HepG2 (cell line): ENCODE measurements around the gene SLCO4A1. TPM values are rescaled to one million over a fixed set of nuclear protein-coding genes. Genes with fewer than 3 reads are reported as not detected.

Experiments
- CBX1 ChIP-seq: IDR thresholded peaks from one replicate; pipeline ENCODE4 v1.6.1; 2016; ENCODE audit warnings: antibody characterized with exemption, low read depth
- CSRNP1 ChIP-seq: sonication (generic); formaldehyde crosslinking; IDR thresholded peaks from 2 replicates; pipeline ENCODE4 v1.8.1; 2023; ENCODE audit warnings: mild to moderate bottlenecking, missing genetic modification reagents
- FOSL2 ChIP-seq: sonication (generic); formaldehyde crosslinking; IDR thresholded peaks from 2 replicates; pipeline ENCODE4 v1.4.0; 2020; ENCODE audit warnings: missing genetic modification reagents
- FOXP4 ChIP-seq: sonication (generic); formaldehyde crosslinking; IDR thresholded peaks from 2 replicates; pipeline ENCODE4 v1.4.0; 2020; ENCODE audit warnings: missing genetic modification reagents
- HDAC2 ChIP-seq: sonication (generic); formaldehyde crosslinking; IDR thresholded peaks from 2 replicates; pipeline ENCODE4 v1.4.0; 2020; ENCODE audit warnings: missing genetic modification reagents
- HNF4A ChIP-seq: sonication (generic); formaldehyde crosslinking; IDR thresholded peaks from 2 replicates; pipeline ENCODE4 v1.4.0; 2020; ENCODE audit warnings: missing genetic modification reagents
- IRF9 ChIP-seq: sonication (generic); formaldehyde crosslinking; IDR thresholded peaks from 2 replicates; pipeline ENCODE4 v1.8.0; 2022; ENCODE audit warnings: missing genetic modification reagents, mild to moderate bottlenecking, borderline replicate concordance
- IRX3 ChIP-seq: sonication (generic); formaldehyde crosslinking; IDR thresholded peaks from 2 replicates; pipeline ENCODE4 v1.8.1; 2023; ENCODE audit warnings: mild to moderate bottlenecking, low read depth, missing genetic modification reagents, borderline replicate concordance
- PAF1 ChIP-seq: IDR thresholded peaks from 2 replicates; pipeline ENCODE4 v1.6.1; 2016; ENCODE audit warnings: missing genetic modification reagents, missing compliant biosample characterization
- PAXIP1 ChIP-seq: sonication (generic); formaldehyde crosslinking; conservative IDR thresholded peaks from 2 replicates; pipeline ENCODE4 v1.4.0; 2020; ENCODE audit warnings: mild to moderate bottlenecking, missing genetic modification reagents, moderate library complexity
- PCBP2 ChIP-seq: fragments of 200-400 bp; formaldehyde crosslinking; optimal IDR thresholded peaks from 2 replicates; pipeline ENCODE3; 2018; ENCODE audit warnings: low read length, low read depth; ENCODE audit not compliant: poor library complexity, severe bottlenecking
- SUZ12 ChIP-seq: fragments of 150-350 bp; IDR thresholded peaks from 2 replicates; pipeline ENCODE4 v1.6.1; 2014; ENCODE audit warnings: low read depth, low read length
- ZFP36L1 ChIP-seq: sonication (generic); formaldehyde crosslinking; IDR thresholded peaks from 2 replicates; pipeline ENCODE4 v1.8.0; 2022; ENCODE audit warnings: mild to moderate bottlenecking, missing genetic modification reagents, moderate library complexity
- ZNF543 ChIP-seq: sonication (generic); formaldehyde crosslinking; IDR thresholded peaks from 2 replicates; pipeline ENCODE4 v1.4.0; 2020; ENCODE audit warnings: mild to moderate bottlenecking, missing genetic modification reagents
- ZNF672 ChIP-seq: sonication (generic); formaldehyde crosslinking; IDR thresholded peaks from 2 replicates; pipeline ENCODE4 v1.8.1; 2022; ENCODE audit warnings: missing genetic modification reagents
- ZNF674 ChIP-seq: sonication (generic); formaldehyde crosslinking; IDR thresholded peaks from 2 replicates; pipeline ENCODE4 v1.5.0; 2020; ENCODE audit warnings: low read depth, mild to moderate bottlenecking, missing genetic modification reagents
- ZNF678 ChIP-seq: sonication (generic); formaldehyde crosslinking; IDR thresholded peaks from 2 replicates; pipeline ENCODE4 v1.4.0; 2020; ENCODE audit warnings: mild to moderate bottlenecking, missing genetic modification reagents
- ZNF784 ChIP-seq: sonication (generic); formaldehyde crosslinking; IDR thresholded peaks from 2 replicates; pipeline ENCODE4 v1.5.1; 2020; ENCODE audit warnings: missing genetic modification reagents, mild to moderate bottlenecking, borderline replicate concordance
- ZSCAN29 ChIP-seq: sonication (generic); formaldehyde crosslinking; conservative IDR thresholded peaks from 2 replicates; pipeline ENCODE4 v1.4.0; 2020; ENCODE audit warnings: mild to moderate bottlenecking, missing genetic modification reagents
- polyA plus RNA-seq, 8 experiments: library from polyadenylated mRNA; depleted of rRNA in 3 of 8; stranded (reverse) in 7 of 8; unstranded in 1 of 8; fragments of >200 nt; fragmentation: Illumina TruSeq in 4 of 8; extraction: Trizol in 4 of 8; gene quantifications; 2 replicates each; pipeline versions ENCODE4 v1.2.1 to v1.2.3, GENCODE V29; 2011 to 2016; ENCODE audit warnings: low read depth in 4 of 8, missing spikeins in 1 of 8, mixed read lengths in 1 of 8; ENCODE audit not compliant: insufficient read depth in 1 of 8
- total RNA-seq, 5 experiments: library from RNA; depleted of rRNA; stranded (reverse); fragments of >200 nt; fragmentation: Illumina TruSeq; extraction: Trizol; gene quantifications; 2 replicates each; pipeline ENCODE4 v1.2.3, GENCODE V29; 2016; ENCODE audit warnings: low read depth in 1 of 5

The SLCO4A1 gene
- total and polyA plus RNA-seq, 2 of the 13 experiments (the other 11 are each of a cell fraction or from before 2014, with no cell fraction given): 55.5 to 112 TPM

GRCh38 chr20:62663145-62664018 is 21.1 kb downstream of the SLCO4A1 start (continued):
- no peak for TF ChIP-seq ZFP36L1
- TF ChIP-seq HDAC2 (CRISPR knock-in tag): peak; percentile 38; the same call in 1 of the 2 replicates
- TF ChIP-seq PAXIP1 (CRISPR knock-in tag): peak; percentile 75
- peak; percentile 87 for TF ChIP-seq HNF4A
- 0 out of 2 replicates have a peak, but pooled peaks have one; percentile 31 for TF ChIP-seq ZNF678 (CRISPR knock-in tag)
- no peak for TF ChIP-seq CSRNP1
- peak; percentile 84 for TF ChIP-seq ZSCAN29 (CRISPR knock-in tag)
- TF ChIP-seq ZNF674: no peak
- no peak for TF ChIP-seq ZNF672
- TF ChIP-seq ZNF784: no peak
- TF ChIP-seq ZNF543: 0 out of 2 replicates have a peak, but pooled peaks have one; percentile 62
- TF ChIP-seq IRX3 (CRISPR knock-in tag): no peak
- TF ChIP-seq FOSL2: no peak
- no peak for TF ChIP-seq PCBP2
- TF ChIP-seq SUZ12: no peak
- TF ChIP-seq CBX1: no peak
- no peak for TF ChIP-seq PAF1 (CRISPR knock-in tag)
- TF ChIP-seq IRF9 (CRISPR knock-in tag): no peak
- TF ChIP-seq FOXP4 (CRISPR knock-in tag): 0 out of 2 replicates have a peak, but pooled peaks have one; percentile 36
